Liver (tissue), 9 donors: Measurements from ENCODE around the gene FBRS. TPM values are rescaled to one million over a fixed set of nuclear protein-coding genes. Genes with fewer than 3 reads are reported as not detected.

Experiments used
- DNase-seq: peaks from one replicate; pipeline ENCODE4 v3.0.0-alpha.2; 2017; ENCODE audit warnings: low spot score
- H3K27ac ChIP-seq, 2 donors: one replicate each; pipeline ENCODE4 v1.7.0; 2013; ENCODE audit warnings: inconsistent platforms in 2 of 2, low read length in 2 of 2, control low read depth in 1 of 2, low read depth in 1 of 2, mild to moderate bottlenecking in 1 of 2
- H3K27me3 ChIP-seq, 4 donors: one replicate each; pipeline versions ENCODE4 v1.6.1 to v1.7.0; 2013; ENCODE audit warnings: low read length in 3 of 4, inconsistent platforms in 1 of 4, mild to moderate bottlenecking in 1 of 4, moderate library complexity in 1 of 4; ENCODE audit not compliant: control insufficient read depth in 4 of 4, insufficient read depth in 4 of 4
- H3K36me3 ChIP-seq, 4 donors: one replicate each; pipeline versions ENCODE4 v1.6.1 to v1.7.0; 2013; ENCODE audit warnings: low read length in 3 of 4, mild to moderate bottlenecking in 3 of 4, low read depth in 1 of 4, moderate library complexity in 1 of 4; ENCODE audit not compliant: control insufficient read depth in 4 of 4, insufficient read depth in 3 of 4
- H3K4me1 ChIP-seq, 4 donors: one replicate each; pipeline versions ENCODE4 v1.6.1 to v1.7.0; 2013; ENCODE audit warnings: low read length in 3 of 4, mild to moderate bottlenecking in 3 of 4, moderate library complexity in 1 of 4; ENCODE audit not compliant: control insufficient read depth in 4 of 4, insufficient read depth in 4 of 4
- H3K4me3 ChIP-seq, 3 donors: one replicate each; pipeline versions ENCODE4 v1.6.1 to v1.7.0; 2013; ENCODE audit warnings: low read length in 3 of 3, control low read depth in 1 of 3, low read depth in 1 of 3, mild to moderate bottlenecking in 1 of 3
- H3K9ac ChIP-seq, 2 donors: one replicate each; pipeline ENCODE4 v1.7.0; 2013; ENCODE audit warnings: low read length in 2 of 2, mild to moderate bottlenecking in 2 of 2, moderate library complexity in 2 of 2, control low read depth in 1 of 2, low read depth in 1 of 2
- H3K9me3 ChIP-seq, 4 donors: one replicate each; pipeline versions ENCODE4 v1.6.1 to v1.7.0; 2013; ENCODE audit warnings: low read length in 3 of 4; ENCODE audit not compliant: control insufficient read depth in 4 of 4
- EGR1 ChIP-seq, 2 donors: IDR thresholded peaks; 2 replicates each; pipeline ENCODE4 v1.6.1; 2016 to 2018; ENCODE audit warnings: antibody characterized with exemption in 2 of 2, low read depth in 2 of 2
- FOXA1 ChIP-seq: IDR thresholded peaks from 2 replicates; pipeline ENCODE4 v1.6.1; 2016; ENCODE audit warnings: antibody characterized with exemption
- FOXA2 ChIP-seq: IDR thresholded peaks from 2 replicates; pipeline ENCODE4 v1.6.1; 2016; ENCODE audit warnings: antibody characterized with exemption
- GABPA ChIP-seq, 2 donors: IDR thresholded peaks in 1 of 2; conservative IDR thresholded peaks in 1 of 2; 2 replicates each; pipeline ENCODE4 v1.6.1; 2016; ENCODE audit warnings: antibody characterized with exemption in 2 of 2, mild to moderate bottlenecking in 1 of 2, moderate library complexity in 1 of 2
- HNF4G ChIP-seq: IDR thresholded peaks from 2 replicates; pipeline ENCODE4 v1.6.1; 2016; ENCODE audit warnings: antibody characterized with exemption
- JUND ChIP-seq, 2 donors: IDR thresholded peaks; 2 replicates each; pipeline ENCODE4 v1.6.1; 2016; ENCODE audit warnings: antibody characterized with exemption in 2 of 2
- NR2F2 ChIP-seq: IDR thresholded peaks from 2 replicates; pipeline ENCODE4 v1.6.1; 2016; ENCODE audit warnings: antibody characterized with exemption
- RAD21 ChIP-seq, 2 donors: IDR thresholded peaks; 2 replicates each; pipeline ENCODE4 v1.6.1; 2016; ENCODE audit warnings: antibody characterized with exemption in 2 of 2, mild to moderate bottlenecking in 2 of 2
- RXRA ChIP-seq, 2 donors: IDR thresholded peaks; 2 replicates each; pipeline ENCODE4 v1.6.1; 2017 to 2018; ENCODE audit warnings: antibody characterized with exemption in 2 of 2, mild to moderate bottlenecking in 1 of 2
- SP1 ChIP-seq: IDR thresholded peaks from 2 replicates; pipeline ENCODE4 v1.6.1; 2018; ENCODE audit warnings: antibody characterized with exemption, mild to moderate bottlenecking
- TAF1 ChIP-seq: conservative IDR thresholded peaks from 2 replicates; pipeline ENCODE4 v1.6.1; 2016; ENCODE audit warnings: antibody characterized with exemption, mild to moderate bottlenecking
- YY1 ChIP-seq: IDR thresholded peaks from 2 replicates; pipeline ENCODE4 v1.6.1; 2016; ENCODE audit warnings: antibody characterized with exemption, mild to moderate bottlenecking
- WGBS: extraction: QIAGEN DNeasy Blood & Tissue Kit; methylation state at CpG from one replicate; pipeline ENCODE4 v1.1.7; 2013; 5-methylcytosine and 5-hydroxymethylcytosine counted together
- polyA plus RNA-seq, 2 donors: library from polyadenylated mRNA; stranded (reverse) in 1 of 2; unstranded in 1 of 2; fragments of 200-250 nt in 1 of 2; fragments of >200 nt in 1 of 2; fragmentation: Nextera tagmentation in 1 of 2; extraction: Ambion mirVana in 1 of 2; gene quantifications; one replicate each; pipeline versions ENCODE4 v1.2.1 to v1.2.3, GENCODE V29; 2013 to 2015
- total RNA-seq, 2 donors: library from RNA; depleted of rRNA; stranded (reverse); fragments of >200 nt; gene quantifications; one replicate each; pipeline ENCODE4 v1.2.3, GENCODE V29; 2014
- TF ChIP-seq, protein P1 (sequence below): IDR thresholded peaks from 2 replicates; pipeline ENCODE4 v1.6.1; 2016; ENCODE audit warnings: antibody characterized with exemption
- TF ChIP-seq, protein P2 (sequence below): IDR thresholded peaks from 2 replicates; pipeline ENCODE4 v1.6.1; 2016; ENCODE audit warnings: antibody characterized with exemption, mild to moderate bottlenecking
- TF ChIP-seq, protein P3 (sequence below): IDR thresholded peaks from 2 replicates; pipeline ENCODE4 v1.6.1; 2016; ENCODE audit warnings: antibody characterized with exemption
- TF ChIP-seq, protein P4 (sequence below): fragments of 150-350 bp; IDR thresholded peaks from 2 replicates; pipeline ENCODE4 v1.5.1; 2017; ENCODE audit warnings: improper control_type of control experiment, low read depth, low read length; ENCODE audit not compliant: missing input control
- TF ChIP-seq, protein P5 (sequence below): IDR thresholded peaks from 2 replicates; pipeline ENCODE4 v1.6.1; 2016; ENCODE audit warnings: antibody characterized with exemption
- donor health status: healthy.
- donor health status: healthy.
- donor health status: healthy.
- donor health status: healthy.
- donor health status: healthy.

Gene FBRS
- total and polyA plus RNA-seq, 4 donors: 4.1 to 15.5 (median 11.2) TPM

DNA sequence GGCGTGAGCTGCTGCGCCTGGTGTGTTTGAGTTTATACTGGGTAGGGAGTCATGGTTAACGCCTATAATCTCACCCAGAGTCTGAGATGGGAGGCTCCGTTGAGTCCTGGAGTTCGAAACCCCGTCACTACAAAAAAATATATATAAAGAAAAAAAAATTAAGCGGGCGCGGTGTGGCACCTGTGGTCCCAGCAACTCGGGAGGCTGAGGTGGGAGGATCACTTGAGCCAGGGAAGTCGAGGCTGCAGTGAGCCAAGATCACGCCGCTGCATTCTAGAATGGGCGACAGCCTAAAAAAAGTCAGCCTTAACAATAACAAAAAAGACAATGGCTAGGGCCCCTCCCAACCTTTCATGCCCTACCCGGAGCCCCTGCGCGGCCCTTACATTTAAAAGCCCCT lies 24.7 kb upstream of the FBRS start:
- Histone ChIP-seq H3K27ac (peak overlapping the region; percentile 93 to 96), H3K4me3 (peak overlapping the region; percentile 51 to 84 (median 67)), H3K36me3 (no peaks in the 10 kb centered on the region), H3K27me3 (no peaks in the 10 kb centered on the region), H3K4me1 (peaks cover 2 to 14% (median 6%) of the 10 kb centered on the region in 4 donors), H3K9me3 (no peaks in the 10 kb centered on the region), H3K9ac (peak overlapping the region; percentile 58 to 90)
- no peak for DNase-seq
- TF ChIP-seq, protein P1, sequence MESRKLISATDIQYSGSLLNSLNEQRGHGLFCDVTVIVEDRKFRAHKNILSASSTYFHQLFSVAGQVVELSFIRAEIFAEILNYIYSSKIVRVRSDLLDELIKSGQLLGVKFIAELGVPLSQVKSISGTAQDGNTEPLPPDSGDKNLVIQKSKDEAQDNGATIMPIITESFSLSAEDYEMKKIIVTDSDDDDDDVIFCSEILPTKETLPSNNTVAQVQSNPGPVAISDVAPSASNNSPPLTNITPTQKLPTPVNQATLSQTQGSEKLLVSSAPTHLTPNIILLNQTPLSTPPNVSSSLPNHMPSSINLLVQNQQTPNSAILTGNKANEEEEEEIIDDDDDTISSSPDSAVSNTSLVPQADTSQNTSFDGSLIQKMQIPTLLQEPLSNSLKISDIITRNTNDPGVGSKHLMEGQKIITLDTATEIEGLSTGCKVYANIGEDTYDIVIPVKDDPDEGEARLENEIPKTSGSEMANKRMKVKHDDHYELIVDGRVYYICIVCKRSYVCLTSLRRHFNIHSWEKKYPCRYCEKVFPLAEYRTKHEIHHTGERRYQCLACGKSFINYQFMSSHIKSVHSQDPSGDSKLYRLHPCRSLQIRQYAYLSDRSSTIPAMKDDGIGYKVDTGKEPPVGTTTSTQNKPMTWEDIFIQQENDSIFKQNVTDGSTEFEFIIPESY: no peak
- no peak for TF ChIP-seq FOXA2
- TF ChIP-seq, protein P2, sequence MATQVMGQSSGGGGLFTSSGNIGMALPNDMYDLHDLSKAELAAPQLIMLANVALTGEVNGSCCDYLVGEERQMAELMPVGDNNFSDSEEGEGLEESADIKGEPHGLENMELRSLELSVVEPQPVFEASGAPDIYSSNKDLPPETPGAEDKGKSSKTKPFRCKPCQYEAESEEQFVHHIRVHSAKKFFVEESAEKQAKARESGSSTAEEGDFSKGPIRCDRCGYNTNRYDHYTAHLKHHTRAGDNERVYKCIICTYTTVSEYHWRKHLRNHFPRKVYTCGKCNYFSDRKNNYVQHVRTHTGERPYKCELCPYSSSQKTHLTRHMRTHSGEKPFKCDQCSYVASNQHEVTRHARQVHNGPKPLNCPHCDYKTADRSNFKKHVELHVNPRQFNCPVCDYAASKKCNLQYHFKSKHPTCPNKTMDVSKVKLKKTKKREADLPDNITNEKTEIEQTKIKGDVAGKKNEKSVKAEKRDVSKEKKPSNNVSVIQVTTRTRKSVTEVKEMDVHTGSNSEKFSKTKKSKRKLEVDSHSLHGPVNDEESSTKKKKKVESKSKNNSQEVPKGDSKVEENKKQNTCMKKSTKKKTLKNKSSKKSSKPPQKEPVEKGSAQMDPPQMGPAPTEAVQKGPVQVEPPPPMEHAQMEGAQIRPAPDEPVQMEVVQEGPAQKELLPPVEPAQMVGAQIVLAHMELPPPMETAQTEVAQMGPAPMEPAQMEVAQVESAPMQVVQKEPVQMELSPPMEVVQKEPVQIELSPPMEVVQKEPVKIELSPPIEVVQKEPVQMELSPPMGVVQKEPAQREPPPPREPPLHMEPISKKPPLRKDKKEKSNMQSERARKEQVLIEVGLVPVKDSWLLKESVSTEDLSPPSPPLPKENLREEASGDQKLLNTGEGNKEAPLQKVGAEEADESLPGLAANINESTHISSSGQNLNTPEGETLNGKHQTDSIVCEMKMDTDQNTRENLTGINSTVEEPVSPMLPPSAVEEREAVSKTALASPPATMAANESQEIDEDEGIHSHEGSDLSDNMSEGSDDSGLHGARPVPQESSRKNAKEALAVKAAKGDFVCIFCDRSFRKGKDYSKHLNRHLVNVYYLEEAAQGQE: no peak
- no peak for TF ChIP-seq EGR1 (IDR thresholded peaks at IDR 0.05; ENCODE audit: low read depth in 2 of 2)
- no peak for TF ChIP-seq SP1
- no peak for TF ChIP-seq YY1
- no peak for TF ChIP-seq RAD21 (IDR thresholded peaks at IDR 0.05)
- TF ChIP-seq RXRA (IDR thresholded peaks at IDR 0.05): no peak
- no peak for TF ChIP-seq JUND (IDR thresholded peaks at IDR 0.05)
- TF ChIP-seq TAF1: no peak
- no peak for TF ChIP-seq HNF4G
- no peak for TF ChIP-seq FOXA1
- TF ChIP-seq, protein P3, sequence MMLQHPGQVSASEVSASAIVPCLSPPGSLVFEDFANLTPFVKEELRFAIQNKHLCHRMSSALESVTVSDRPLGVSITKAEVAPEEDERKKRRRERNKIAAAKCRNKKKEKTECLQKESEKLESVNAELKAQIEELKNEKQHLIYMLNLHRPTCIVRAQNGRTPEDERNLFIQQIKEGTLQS: no peak
- TF ChIP-seq GABPA (IDR thresholded peaks at IDR 0.05 in 1 of 2, conservative IDR thresholded peaks at IDR 0.05 in 1 of 2): no peak
- TF ChIP-seq, protein P4, sequence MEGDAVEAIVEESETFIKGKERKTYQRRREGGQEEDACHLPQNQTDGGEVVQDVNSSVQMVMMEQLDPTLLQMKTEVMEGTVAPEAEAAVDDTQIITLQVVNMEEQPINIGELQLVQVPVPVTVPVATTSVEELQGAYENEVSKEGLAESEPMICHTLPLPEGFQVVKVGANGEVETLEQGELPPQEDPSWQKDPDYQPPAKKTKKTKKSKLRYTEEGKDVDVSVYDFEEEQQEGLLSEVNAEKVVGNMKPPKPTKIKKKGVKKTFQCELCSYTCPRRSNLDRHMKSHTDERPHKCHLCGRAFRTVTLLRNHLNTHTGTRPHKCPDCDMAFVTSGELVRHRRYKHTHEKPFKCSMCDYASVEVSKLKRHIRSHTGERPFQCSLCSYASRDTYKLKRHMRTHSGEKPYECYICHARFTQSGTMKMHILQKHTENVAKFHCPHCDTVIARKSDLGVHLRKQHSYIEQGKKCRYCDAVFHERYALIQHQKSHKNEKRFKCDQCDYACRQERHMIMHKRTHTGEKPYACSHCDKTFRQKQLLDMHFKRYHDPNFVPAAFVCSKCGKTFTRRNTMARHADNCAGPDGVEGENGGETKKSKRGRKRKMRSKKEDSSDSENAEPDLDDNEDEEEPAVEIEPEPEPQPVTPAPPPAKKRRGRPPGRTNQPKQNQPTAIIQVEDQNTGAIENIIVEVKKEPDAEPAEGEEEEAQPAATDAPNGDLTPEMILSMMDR: no peak
- TF ChIP-seq NR2F2: no peak
- WGBS: 85% methylated on average over 17 of the region's 17 CpGs

DNA sequence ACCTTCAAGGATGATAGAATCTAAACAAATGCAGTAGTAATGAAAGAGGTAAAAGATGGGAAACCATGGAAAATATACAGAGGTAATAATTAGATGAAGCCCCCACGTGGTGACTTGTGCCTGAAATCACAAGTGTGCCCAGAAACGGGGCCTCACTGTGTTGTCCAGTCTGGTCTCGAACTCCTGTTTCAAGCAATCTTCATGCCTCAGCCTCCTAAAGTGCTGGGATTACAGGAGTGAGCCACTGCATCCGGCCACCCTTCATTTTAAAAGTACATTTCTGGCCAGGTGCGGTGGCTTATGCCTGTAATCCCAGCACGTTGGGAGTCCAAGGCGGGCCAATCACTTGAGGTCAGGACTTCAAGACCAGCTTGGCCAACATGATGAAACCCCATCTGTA lies 21.6 kb upstream of the FBRS start:
- 95% methylated on average over 7 of the region's 7 CpGs for WGBS
- H3K27me3 ChIP-seq: no peaks in the 10 kb centered on the region
- TF ChIP-seq HNF4G (no peak), YY1 (no peak), TAF1 (no peak)
- TF ChIP-seq, protein P3: no peak
- TF ChIP-seq, protein P5, sequence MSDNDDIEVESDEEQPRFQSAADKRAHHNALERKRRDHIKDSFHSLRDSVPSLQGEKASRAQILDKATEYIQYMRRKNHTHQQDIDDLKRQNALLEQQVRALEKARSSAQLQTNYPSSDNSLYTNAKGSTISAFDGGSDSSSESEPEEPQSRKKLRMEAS: no peak
- TF ChIP-seq, protein P2: no peak
- TF ChIP-seq, protein P1: no peak

More for the DNA sequence above, 21.6 kb upstream of the FBRS start:
- no peak overlapping the region for H3K4me3 ChIP-seq
- no peak overlapping the region for H3K27ac ChIP-seq
- no peak overlapping the region for H3K9ac ChIP-seq
- no peaks in the 10 kb centered on the region for H3K36me3 ChIP-seq
- no peaks in the 10 kb centered on the region for H3K9me3 ChIP-seq
- peaks cover 2 to 9% (median 6%) of the 10 kb centered on the region in 4 donors for H3K4me1 ChIP-seq
- no peak for DNase-seq
